ENCODE results near the gene SLC35A5. TPM values are rescaled to one million over a fixed set of nuclear protein-coding genes. Genes with fewer than 3 reads are reported as not detected.

SLC35A5 gene
- total and polyA plus RNA-seq, 11 donors, result 4.2 to 28.8 (median 17.7) TPM

DNA sequence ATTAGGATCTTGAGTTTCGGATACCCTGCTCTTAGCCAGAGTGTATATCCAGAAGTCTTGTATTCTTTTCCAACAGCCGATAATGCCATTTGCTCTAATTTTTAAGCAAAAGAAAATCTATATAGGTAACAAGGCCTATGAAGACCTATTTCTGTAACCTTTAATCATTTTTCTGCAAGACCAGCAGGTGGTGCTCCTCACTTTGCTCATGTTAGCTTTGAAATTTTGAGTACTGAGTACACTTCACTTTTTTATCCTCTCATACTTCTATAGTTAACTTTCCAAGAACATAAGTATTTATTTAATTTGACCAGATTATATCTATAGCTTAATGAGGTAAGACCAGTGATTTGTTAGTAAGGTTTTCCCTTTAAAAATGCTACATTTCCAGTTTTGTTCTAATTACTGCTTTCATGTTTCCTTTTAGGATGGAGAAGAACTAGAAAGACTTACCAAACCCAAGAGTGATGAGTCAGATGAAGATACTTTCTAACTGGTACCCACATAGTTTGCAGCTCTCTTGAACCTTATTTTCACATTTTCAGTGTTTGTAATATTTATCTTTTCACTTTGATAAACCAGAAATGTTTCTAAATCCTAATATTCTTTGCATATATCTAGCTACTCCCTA lies 20.5 kb downstream of the SLC35A5 start:
- H3K4me1 ChIP-seq, result peaks cover 0 to 16% (median 2%) of the 10 kb centered on the region in 12 donors
- ATAC-seq (peak in 1 of 4 donors; percentile 54), DNase-seq (no peak)
- H3K27ac ChIP-seq, result no peak overlapping the region
- no peak for TF ChIP-seq POLR2A (IDR thresholded peaks at IDR 0.05)
- TF ChIP-seq, protein P1, sequence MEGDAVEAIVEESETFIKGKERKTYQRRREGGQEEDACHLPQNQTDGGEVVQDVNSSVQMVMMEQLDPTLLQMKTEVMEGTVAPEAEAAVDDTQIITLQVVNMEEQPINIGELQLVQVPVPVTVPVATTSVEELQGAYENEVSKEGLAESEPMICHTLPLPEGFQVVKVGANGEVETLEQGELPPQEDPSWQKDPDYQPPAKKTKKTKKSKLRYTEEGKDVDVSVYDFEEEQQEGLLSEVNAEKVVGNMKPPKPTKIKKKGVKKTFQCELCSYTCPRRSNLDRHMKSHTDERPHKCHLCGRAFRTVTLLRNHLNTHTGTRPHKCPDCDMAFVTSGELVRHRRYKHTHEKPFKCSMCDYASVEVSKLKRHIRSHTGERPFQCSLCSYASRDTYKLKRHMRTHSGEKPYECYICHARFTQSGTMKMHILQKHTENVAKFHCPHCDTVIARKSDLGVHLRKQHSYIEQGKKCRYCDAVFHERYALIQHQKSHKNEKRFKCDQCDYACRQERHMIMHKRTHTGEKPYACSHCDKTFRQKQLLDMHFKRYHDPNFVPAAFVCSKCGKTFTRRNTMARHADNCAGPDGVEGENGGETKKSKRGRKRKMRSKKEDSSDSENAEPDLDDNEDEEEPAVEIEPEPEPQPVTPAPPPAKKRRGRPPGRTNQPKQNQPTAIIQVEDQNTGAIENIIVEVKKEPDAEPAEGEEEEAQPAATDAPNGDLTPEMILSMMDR (IDR thresholded peaks at IDR 0.05), result peak; percentile 26 to 75 (median 56)
- H3K4me3 ChIP-seq, result no peak overlapping the region
- intact Hi-C loops (cut with DNase I), result loop anchor here (2.0 to 10.0 kb wide), 8 partner anchors 122 to 402 kb away; partner anchors contain the start of gene CD200R1 (in 6 of the 10)
- WGBS, 4 donors, result 69 to 80% (median 72%) methylated on average over 2 of the region's 2 CpGs
- H3K36me3 ChIP-seq, result peaks cover 0 to 97% (median 63%) of the 10 kb centered on the region in 9 donors
- H3K27me3 ChIP-seq, result no peaks in the 10 kb centered on the region
- H3K9me3 ChIP-seq, result no peaks in the 10 kb centered on the region

DNA sequence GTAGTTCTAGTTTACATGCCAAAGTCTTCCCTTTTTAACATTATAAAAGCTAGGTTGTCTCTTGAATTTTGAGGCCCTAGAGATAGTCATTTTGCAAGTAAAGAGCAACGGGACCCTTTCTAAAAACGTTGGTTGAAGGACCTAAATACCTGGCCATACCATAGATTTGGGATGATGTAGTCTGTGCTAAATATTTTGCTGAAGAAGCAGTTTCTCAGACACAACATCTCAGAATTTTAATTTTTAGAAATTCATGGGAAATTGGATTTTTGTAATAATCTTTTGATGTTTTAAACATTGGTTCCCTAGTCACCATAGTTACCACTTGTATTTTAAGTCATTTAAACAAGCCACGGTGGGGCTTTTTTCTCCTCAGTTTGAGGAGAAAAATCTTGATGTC lies 21.3 kb downstream of the SLC35A5 start:
- no peak for DNase-seq
- WGBS, 4 donors, result 81 to 86% (median 82%) methylated on average over 3 of the region's 3 CpGs
- peaks cover 0 to 98% (median 63%) of the 10 kb centered on the region in 9 donors for H3K36me3 ChIP-seq

DNA sequence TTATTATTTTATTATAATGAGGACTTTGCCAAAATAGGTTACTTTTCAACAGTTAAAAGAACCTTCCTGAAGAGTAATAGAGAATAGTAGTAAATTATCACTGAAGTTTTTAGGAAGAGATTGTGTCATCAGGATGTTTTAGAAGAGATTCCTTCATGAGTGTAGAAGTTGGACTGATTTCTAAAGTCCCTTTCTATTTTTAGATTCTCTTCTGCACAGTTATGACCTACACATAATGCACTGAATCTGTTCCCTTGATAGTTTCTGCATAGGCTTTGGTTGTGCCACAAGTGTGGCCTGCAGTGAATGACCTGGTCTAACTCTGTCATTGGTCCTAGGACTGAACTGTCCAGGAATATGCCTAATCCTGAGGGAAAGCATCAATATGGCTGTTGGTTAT lies 23.9 kb downstream of the SLC35A5 start:
- H3K36me3 ChIP-seq, result peaks cover 0 to 97% (median 66%) of the 10 kb centered on the region in 9 donors
- DNase-seq (no peak), ATAC-seq (peak in 1 of 4 donors; percentile 39)
- peaks cover 0 to 5% (median 0%) of the 10 kb centered on the region in 12 donors for H3K4me1 ChIP-seq
- TF ChIP-seq POLR2A (IDR thresholded peaks at IDR 0.05), result no peak
- TF ChIP-seq, protein P1 (IDR thresholded peaks at IDR 0.05), result no peak
- H3K27ac ChIP-seq, result no peak overlapping the region
- intact Hi-C loops (cut with DNase I), result loop anchor here in 5 of 10 donors (10.0 kb wide), 4 partner anchors 119 to 399 kb away; partner anchors contain the start of gene CD200R1 (in 1 of the 5)
- H3K4me3 ChIP-seq, result no peak overlapping the region
- no peaks in the 10 kb centered on the region for H3K9me3 ChIP-seq
- H3K27me3 ChIP-seq, result no peaks in the 10 kb centered on the region

More for the DNA sequence above, 21.3 kb downstream of the SLC35A5 start:
- intact Hi-C loops (cut with DNase I), result loop anchor here (2.0 to 10.0 kb wide), 8 partner anchors 122 to 402 kb away; partner anchors contain the start of gene CD200R1 (in 6 of the 10)
- ATAC-seq, result no peak
- no peaks in the 10 kb centered on the region for H3K27me3 ChIP-seq
- no peaks in the 10 kb centered on the region for H3K9me3 ChIP-seq
- peaks cover 0 to 16% (median 2%) of the 10 kb centered on the region in 12 donors for H3K4me1 ChIP-seq
- no peak overlapping the region for H3K27ac ChIP-seq
- H3K4me3 ChIP-seq, result no peak overlapping the region
- TF ChIP-seq, protein P1 (IDR thresholded peaks at IDR 0.05), result no peak
- TF ChIP-seq POLR2A (IDR thresholded peaks at IDR 0.05), result no peak

DNA sequence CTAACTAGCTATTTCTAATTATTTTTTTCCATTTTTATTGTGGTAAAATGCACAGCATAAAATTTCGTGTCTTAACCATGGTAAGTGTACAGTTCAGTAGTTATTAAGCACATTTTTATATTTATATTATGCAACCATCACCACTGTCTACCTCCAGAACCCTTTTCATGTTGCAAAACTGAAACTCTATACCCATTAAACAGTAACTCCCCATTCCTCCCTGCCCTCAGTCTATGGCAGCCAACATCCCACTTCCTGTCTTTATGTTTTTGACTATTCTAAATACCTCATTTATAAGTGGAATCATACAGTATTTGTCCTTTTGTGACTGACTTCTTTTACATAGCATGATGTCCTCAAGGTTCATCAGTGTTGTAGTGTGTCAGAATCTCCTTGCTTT lies 25.5 kb downstream of the SLC35A5 start:
- WGBS, 4 donors, result 90 to 96% (median 92%) methylated on average over 1 of the region's 1 CpG
- ATAC-seq (no peak), DNase-seq (no peak)
- H3K27me3 ChIP-seq, result no peaks in the 10 kb centered on the region
- H3K27ac ChIP-seq, result no peak overlapping the region
- peaks cover 0 to 87% (median 60%) of the 10 kb centered on the region in 9 donors for H3K36me3 ChIP-seq
- H3K9me3 ChIP-seq, result peaks cover 0 to under 1% (median 0%) of the 10 kb centered on the region in 12 donors
- no peak overlapping the region for H3K4me3 ChIP-seq
- TF ChIP-seq, protein P1 (IDR thresholded peaks at IDR 0.05), result no peak
- TF ChIP-seq POLR2A (IDR thresholded peaks at IDR 0.05), result no peak
- peaks cover 0 to 5% (median 0%) of the 10 kb centered on the region in 12 donors for H3K4me1 ChIP-seq
- intact Hi-C loops (cut with DNase I), result loop anchor here in 5 of 10 donors (10.0 kb wide), 4 partner anchors 117 to 397 kb away; partner anchors contain the start of gene CD200R1 (in 1 of the 5)
